HepG2 (cell line): ENCODE measurements around the gene DPEP3. TPM values are rescaled to one million over a fixed set of nuclear protein-coding genes. Genes with fewer than 3 reads are reported as not detected.
A peak's percentile ranks its signal among the peaks of the same experiment; 100 is the strongest.

Experiments used
- DBP ChIP-seq: sonication (generic); formaldehyde crosslinking; IDR thresholded peaks from 2 replicates; pipeline ENCODE4 v1.4.0; 2020; ENCODE audit warnings: missing genetic modification reagents; ENCODE audit errors: not compliant biosample characterization
- FOXA3 ChIP-seq: IDR thresholded peaks from 2 replicates; pipeline ENCODE4 v1.6.1; 2016; ENCODE audit warnings: missing genetic modification reagents, missing compliant biosample characterization
- KLF11 ChIP-seq: IDR thresholded peaks from 2 replicates; pipeline ENCODE4 v1.6.1; 2016; ENCODE audit warnings: missing compliant biosample characterization
- MXD4 ChIP-seq: IDR thresholded peaks from 2 replicates; pipeline ENCODE4 v1.6.1; 2016; ENCODE audit warnings: mild to moderate bottlenecking, missing biosample characterization, missing genetic modification reagents
- NR1H2 ChIP-seq: sonication (generic); formaldehyde crosslinking; IDR thresholded peaks from 2 replicates; pipeline ENCODE4 v1.8.1; 2022; ENCODE audit warnings: low read depth, missing genetic modification reagents, borderline replicate concordance
- NRL ChIP-seq: sonication (generic); formaldehyde crosslinking; IDR thresholded peaks from 2 replicates; pipeline ENCODE4 v1.5.0; 2020; ENCODE audit warnings: missing genetic modification reagents, mild to moderate bottlenecking, moderate library complexity, borderline replicate concordance
- PHF20 ChIP-seq: sonication (generic); formaldehyde crosslinking; IDR thresholded peaks from 2 replicates; pipeline ENCODE4 v1.5.0; 2020; ENCODE audit warnings: mild to moderate bottlenecking, missing genetic modification reagents
- SCMH1 ChIP-seq: sonication (generic); formaldehyde crosslinking; IDR thresholded peaks from 2 replicates; pipeline ENCODE4 v1.9.0; 2021; ENCODE audit warnings: missing genetic modification reagents, mild to moderate bottlenecking, borderline replicate concordance
- YEATS4 ChIP-seq: sonication (generic); formaldehyde crosslinking; IDR thresholded peaks from 2 replicates; pipeline ENCODE4 v1.4.0; 2020; ENCODE audit warnings: missing genetic modification reagents, borderline replicate concordance
- ZNF10 ChIP-seq: sonication (generic); formaldehyde crosslinking; IDR thresholded peaks from 2 replicates; pipeline ENCODE4 v1.4.0; 2020; ENCODE audit warnings: mild to moderate bottlenecking, low read depth, missing genetic modification reagents, borderline replicate concordance
- ZNF672 ChIP-seq: sonication (generic); formaldehyde crosslinking; IDR thresholded peaks from 2 replicates; pipeline ENCODE4 v1.8.1; 2022; ENCODE audit warnings: missing genetic modification reagents
- polyA plus RNA-seq, 8 experiments: library from polyadenylated mRNA; depleted of rRNA in 3 of 8; stranded (reverse) in 7 of 8; unstranded in 1 of 8; fragments of >200 nt; fragmentation: Illumina TruSeq in 4 of 8; extraction: Trizol in 4 of 8; gene quantifications; 2 replicates each; pipeline versions ENCODE4 v1.2.1 to v1.2.3, GENCODE V29; 2011 to 2016; ENCODE audit warnings: low read depth in 4 of 8, missing spikeins in 1 of 8, mixed read lengths in 1 of 8; ENCODE audit not compliant: insufficient read depth in 1 of 8
- total RNA-seq, 5 experiments: library from RNA; depleted of rRNA; stranded (reverse); fragments of >200 nt; fragmentation: Illumina TruSeq; extraction: Trizol; gene quantifications; 2 replicates each; pipeline ENCODE4 v1.2.3, GENCODE V29; 2016; ENCODE audit warnings: low read depth in 1 of 5
- TF ChIP-seq, protein P1 (sequence below): sonication (generic); formaldehyde crosslinking; conservative IDR thresholded peaks from 2 replicates; pipeline ENCODE4 v1.8.1; 2023; ENCODE audit warnings: missing genetic modification reagents
- TF ChIP-seq, protein P2 (sequence below): sonication (generic); formaldehyde crosslinking; IDR thresholded peaks from 2 replicates; pipeline ENCODE4 v1.4.0; 2020; ENCODE audit warnings: missing genetic modification reagents, low read depth, mild to moderate bottlenecking, borderline replicate concordance
- TF ChIP-seq, protein P3 (sequence below): sonication (generic); formaldehyde crosslinking; IDR thresholded peaks from 2 replicates; pipeline ENCODE4 v1.4.0; 2020; ENCODE audit warnings: missing genetic modification reagents

DPEP3 gene
- total and polyA plus RNA-seq, 2 of the 13 experiments (the other 11 are each of a cell fraction or from before 2014, with no cell fraction given): not detected

GRCh38 chr16:67968400-67969253, 11.7 kb downstream of the DPEP3 start, which contains the start of gene SLC12A4 (continued):
- TF ChIP-seq FOXA3 (CRISPR knock-in tag): no peak
- TF ChIP-seq NR1H2 (CRISPR knock-in tag): 0 out of 2 replicates have a peak, but pooled peaks have one; percentile 6
- no peak for TF ChIP-seq DBP (CRISPR knock-in tag)
- no peak for TF ChIP-seq ZNF10 (CRISPR knock-in tag)
- TF ChIP-seq, protein P1, sequence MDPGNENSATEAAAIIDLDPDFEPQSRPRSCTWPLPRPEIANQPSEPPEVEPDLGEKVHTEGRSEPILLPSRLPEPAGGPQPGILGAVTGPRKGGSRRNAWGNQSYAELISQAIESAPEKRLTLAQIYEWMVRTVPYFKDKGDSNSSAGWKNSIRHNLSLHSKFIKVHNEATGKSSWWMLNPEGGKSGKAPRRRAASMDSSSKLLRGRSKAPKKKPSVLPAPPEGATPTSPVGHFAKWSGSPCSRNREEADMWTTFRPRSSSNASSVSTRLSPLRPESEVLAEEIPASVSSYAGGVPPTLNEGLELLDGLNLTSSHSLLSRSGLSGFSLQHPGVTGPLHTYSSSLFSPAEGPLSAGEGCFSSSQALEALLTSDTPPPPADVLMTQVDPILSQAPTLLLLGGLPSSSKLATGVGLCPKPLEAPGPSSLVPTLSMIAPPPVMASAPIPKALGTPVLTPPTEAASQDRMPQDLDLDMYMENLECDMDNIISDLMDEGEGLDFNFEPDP: no peak
- peak; percentile 82; the same call in 1 of the 2 replicates for TF ChIP-seq YEATS4 (CRISPR knock-in tag)
- TF ChIP-seq, protein P2, sequence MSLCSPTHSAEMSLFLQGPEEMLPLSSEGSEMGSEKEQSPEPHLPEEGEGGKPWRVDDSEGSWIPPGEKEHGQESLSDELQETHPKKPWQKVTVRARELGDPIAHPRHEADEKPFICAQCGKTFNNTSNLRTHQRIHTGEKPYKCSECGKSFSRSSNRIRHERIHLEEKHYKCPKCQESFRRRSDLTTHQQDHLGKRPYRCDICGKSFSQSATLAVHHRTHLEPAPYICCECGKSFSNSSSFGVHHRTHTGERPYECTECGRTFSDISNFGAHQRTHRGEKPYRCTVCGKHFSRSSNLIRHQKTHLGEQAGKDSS (CRISPR knock-in tag): peak; percentile 82; the same call in 1 of the 2 replicates
- TF ChIP-seq PHF20 (CRISPR knock-in tag): no peak
- no peak; the same call in none of the 2 replicates for TF ChIP-seq KLF11
- no peak for TF ChIP-seq SCMH1 (CRISPR knock-in tag)
- TF ChIP-seq ZNF672 (CRISPR knock-in tag): no peak
- TF ChIP-seq NRL: peak; percentile 72; the same call in 1 of the 2 replicates
- TF ChIP-seq, protein P3, sequence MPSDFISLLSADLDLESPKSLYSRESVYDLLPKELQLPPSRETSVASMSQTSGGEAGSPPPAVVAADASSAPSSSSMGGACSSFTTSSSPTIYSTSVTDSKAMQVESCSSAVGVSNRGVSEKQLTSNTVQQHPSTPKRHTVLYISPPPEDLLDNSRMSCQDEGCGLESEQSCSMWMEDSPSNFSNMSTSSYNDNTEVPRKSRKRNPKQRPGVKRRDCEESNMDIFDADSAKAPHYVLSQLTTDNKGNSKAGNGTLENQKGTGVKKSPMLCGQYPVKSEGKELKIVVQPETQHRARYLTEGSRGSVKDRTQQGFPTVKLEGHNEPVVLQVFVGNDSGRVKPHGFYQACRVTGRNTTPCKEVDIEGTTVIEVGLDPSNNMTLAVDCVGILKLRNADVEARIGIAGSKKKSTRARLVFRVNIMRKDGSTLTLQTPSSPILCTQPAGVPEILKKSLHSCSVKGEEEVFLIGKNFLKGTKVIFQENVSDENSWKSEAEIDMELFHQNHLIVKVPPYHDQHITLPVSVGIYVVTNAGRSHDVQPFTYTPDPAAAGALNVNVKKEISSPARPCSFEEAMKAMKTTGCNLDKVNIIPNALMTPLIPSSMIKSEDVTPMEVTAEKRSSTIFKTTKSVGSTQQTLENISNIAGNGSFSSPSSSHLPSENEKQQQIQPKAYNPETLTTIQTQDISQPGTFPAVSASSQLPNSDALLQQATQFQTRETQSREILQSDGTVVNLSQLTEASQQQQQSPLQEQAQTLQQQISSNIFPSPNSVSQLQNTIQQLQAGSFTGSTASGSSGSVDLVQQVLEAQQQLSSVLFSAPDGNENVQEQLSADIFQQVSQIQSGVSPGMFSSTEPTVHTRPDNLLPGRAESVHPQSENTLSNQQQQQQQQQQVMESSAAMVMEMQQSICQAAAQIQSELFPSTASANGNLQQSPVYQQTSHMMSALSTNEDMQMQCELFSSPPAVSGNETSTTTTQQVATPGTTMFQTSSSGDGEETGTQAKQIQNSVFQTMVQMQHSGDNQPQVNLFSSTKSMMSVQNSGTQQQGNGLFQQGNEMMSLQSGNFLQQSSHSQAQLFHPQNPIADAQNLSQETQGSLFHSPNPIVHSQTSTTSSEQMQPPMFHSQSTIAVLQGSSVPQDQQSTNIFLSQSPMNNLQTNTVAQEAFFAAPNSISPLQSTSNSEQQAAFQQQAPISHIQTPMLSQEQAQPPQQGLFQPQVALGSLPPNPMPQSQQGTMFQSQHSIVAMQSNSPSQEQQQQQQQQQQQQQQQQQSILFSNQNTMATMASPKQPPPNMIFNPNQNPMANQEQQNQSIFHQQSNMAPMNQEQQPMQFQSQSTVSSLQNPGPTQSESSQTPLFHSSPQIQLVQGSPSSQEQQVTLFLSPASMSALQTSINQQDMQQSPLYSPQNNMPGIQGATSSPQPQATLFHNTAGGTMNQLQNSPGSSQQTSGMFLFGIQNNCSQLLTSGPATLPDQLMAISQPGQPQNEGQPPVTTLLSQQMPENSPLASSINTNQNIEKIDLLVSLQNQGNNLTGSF (CRISPR knock-in tag): 0 out of 2 replicates have a peak, but pooled peaks have one; percentile 37
- TF ChIP-seq MXD4 (CRISPR knock-in tag): 0 out of 2 replicates have a peak, but pooled peaks have one; percentile 60
